Mesothelial cell of epicardium (in vitro differentiated cells): ENCODE results near the gene RELL1. TPM values are rescaled to one million over a fixed set of nuclear protein-coding genes. Genes with fewer than 3 reads are reported as not detected.

Experiments used
- DNase-seq, 2 experiments: peaks; one replicate each; pipeline ENCODE4 v3.0.0; 2021; ENCODE audit warnings: low spot score in 2 of 2; ENCODE audit not compliant: unreplicated experiment in 2 of 2
- H3K27ac Mint-ChIP-seq: 2 replicates; pipeline ENCODE4 v1.8.0; 2021; ENCODE audit warnings: mixed read lengths
- H3K27me3 Mint-ChIP-seq: 2 replicates; pipeline ENCODE4 v1.8.0; 2021; ENCODE audit warnings: low read depth, mixed read lengths
- H3K36me3 Mint-ChIP-seq: 2 replicates; pipeline ENCODE4 v1.8.0; 2021; ENCODE audit warnings: mixed read lengths
- H3K4me1 Mint-ChIP-seq: 2 replicates; pipeline ENCODE4 v1.8.0; 2021; ENCODE audit warnings: mixed read lengths
- H3K4me3 Mint-ChIP-seq: 2 replicates; pipeline ENCODE4 v1.8.0; 2021; ENCODE audit warnings: mild to moderate bottlenecking, moderate library complexity, mixed read lengths
- H3K9me3 Mint-ChIP-seq: 2 replicates; pipeline ENCODE4 v1.8.0; 2021; ENCODE audit warnings: mixed read lengths
- CTCF ChIP-seq: fragments of 200-600 bp; sonication (generic); IDR thresholded peaks from one replicate; pipeline ENCODE4 v1.5.0; 2021; ENCODE audit warnings: antibody characterized with exemption; ENCODE audit not compliant: unreplicated experiment
- total RNA-seq: library from RNA; stranded (reverse); gene quantifications from 3 replicates; pipeline ENCODE4 v1.2.1, GENCODE V29; 2021

RELL1 gene
- total RNA-seq, 1 donor from 2014 or later = 11.7 TPM

GRCh38 chr4:37721995-37722638, 35.9 kb upstream of the RELL1 start:
- Mint-ChIP-seq H3K4me1 (peaks cover 15% of the 10 kb centered on the region), H3K36me3 (no peaks in the 10 kb centered on the region), H3K27ac (no peak overlapping the region), H3K4me3 (no peak overlapping the region), H3K9me3 (no peaks in the 10 kb centered on the region), H3K27me3 (no peaks in the 10 kb centered on the region)
- DNase-seq = no peak
- no peak for TF ChIP-seq CTCF

- Mint-ChIP-seq H3K27ac (peak overlapping the region; percentile 54), H3K36me3 (no peaks in the 10 kb centered on the region)
- DNase-seq = no peak
These were observed 32.8 kb upstream of the RELL1 start for GRCh38 chr4:37719021-37719420.

GRCh38 chr4:37717576-37717975, 31.4 kb upstream of the RELL1 start:
- H3K27ac Mint-ChIP-seq = no peak overlapping the region

More at GRCh38 chr4:37719021-37719420, 32.8 kb upstream of the RELL1 start:
- Mint-ChIP-seq H3K4me3 (no peak overlapping the region), H3K27me3 (peaks cover 2% of the 10 kb centered on the region), H3K4me1 (peaks cover 24% of the 10 kb centered on the region), H3K9me3 (no peaks in the 10 kb centered on the region)
- TF ChIP-seq CTCF = no peak

GRCh38 chr4:37715889-37716402, 29.8 kb upstream of the RELL1 start:
- peaks cover 24% of the 10 kb centered on the region for H3K4me1 Mint-ChIP-seq
- DNase-seq = no peak
- TF ChIP-seq CTCF = no peak

More at GRCh38 chr4:37717576-37717975, 31.4 kb upstream of the RELL1 start:
- Mint-ChIP-seq H3K27me3 (peaks cover 6% of the 10 kb centered on the region), H3K4me1 (peaks cover 24% of the 10 kb centered on the region), H3K9me3 (no peaks in the 10 kb centered on the region), H3K36me3 (no peaks in the 10 kb centered on the region), H3K4me3 (no peak overlapping the region)
- no peak for TF ChIP-seq CTCF
- DNase-seq = no peak

GRCh38 chr4:37710491-37710890, 24.3 kb upstream of the RELL1 start:
- peaks cover 16% of the 10 kb centered on the region for H3K27me3 Mint-ChIP-seq
- H3K9me3 Mint-ChIP-seq = peaks cover 6% of the 10 kb centered on the region
- no peak overlapping the region for H3K27ac Mint-ChIP-seq
- DNase-seq = no peak
- H3K4me3 Mint-ChIP-seq = no peak overlapping the region
- TF ChIP-seq CTCF = no peak
- H3K36me3 Mint-ChIP-seq = no peaks in the 10 kb centered on the region
- H3K4me1 Mint-ChIP-seq = peaks cover under 1% of the 10 kb centered on the region

More at GRCh38 chr4:37715889-37716402, 29.8 kb upstream of the RELL1 start:
- H3K4me3 Mint-ChIP-seq = no peak overlapping the region
- H3K9me3 Mint-ChIP-seq = no peaks in the 10 kb centered on the region
- no peak overlapping the region for H3K27ac Mint-ChIP-seq
- H3K36me3 Mint-ChIP-seq = no peaks in the 10 kb centered on the region
- H3K27me3 Mint-ChIP-seq = peaks cover 16% of the 10 kb centered on the region
